Erythroblast (primary cell): Measurements from ENCODE around the gene PLXNA1.

ENCODE experiments used
- GATA1 ChIP-seq: IDR thresholded peaks from 2 replicates; pipeline ENCODE4 v1.6.1; 2011; ENCODE audit warnings: low read depth, mild to moderate bottlenecking, control low read depth, low read length, moderate library complexity
- POLR2A ChIP-seq: IDR thresholded peaks from 2 replicates; pipeline ENCODE4 v1.6.1; 2011; ENCODE audit warnings: mild to moderate bottlenecking, low read length

- TF ChIP-seq POLR2A (no peak), GATA1 (no peak)
These were observed 6.0 kb upstream of the PLXNA1 start for GRCh38 chr3:126976906-126977305.
